ENCODE data around the gene OR4X2. TPM values are rescaled to one million over a fixed set of nuclear protein-coding genes. Genes with fewer than 3 reads are reported as not detected.

The OR4X2 gene
- not detected for polyA plus RNA-seq (2013, experiment 1 of 2)
- polyA plus RNA-seq (2013, experiment 2 of 2), result not detected

GRCh38 chr11:48244804-48245203, at the start of gene OR4X2:
TSS of gene OR4X2 (plus strand) at chr11:48245104. CDS start at chr11:48245104, 0 bp downstream.
- Histone ChIP-seq H3K9ac (ENCODE audit: low read length) (no peak within 1 kb of the TSS), H4K91ac (ENCODE audit: low read length) (no peak within 1 kb of the TSS), H2BK5ac (ENCODE audit: low read depth, low read length, poor library complexity, severe bottlenecking) (no peak within 1 kb of the TSS), H3K4me2 (ENCODE audit: low read length, poor library complexity, severe bottlenecking) (no peak within 1 kb of the TSS), H3K4ac (ENCODE audit: low read depth in 1 of 2, low read length in 2 of 2) (no peak within 1 kb of the TSS), H3K23ac (ENCODE audit: low read length in 2 of 2) (no peak within 1 kb of the TSS), H3K18ac (ENCODE audit: low read depth in 1 of 2, low read length in 2 of 2) (no peak within 1 kb of the TSS), H2AK5ac (ENCODE audit: low read length, severe bottlenecking) (no peak within 1 kb of the TSS), H3K14ac (ENCODE audit: low read length in 2 of 2) (no peak within 1 kb of the TSS), H3K36me3 (ENCODE audit: control insufficient read depth in 1 of 2, insufficient read depth in 2 of 2, low read depth in 1 of 2, low read length in 2 of 2) (no peaks in the 10 kb centered on the region), H3K4me1 (ENCODE audit: control insufficient read depth, insufficient read depth, low read depth, low read length) (no peaks in the 10 kb centered on the region), H3K4me3 (ENCODE audit: insufficient read depth in 1 of 2, low read depth in 1 of 2, low read length in 2 of 2) (no peak within 1 kb of the TSS), H3K79me1 (replicated peaks; ENCODE audit: low read length, poor library complexity, severe bottlenecking) (no peaks in the 10 kb centered on the region), H3K27me3 (ENCODE audit: control insufficient read depth in 1 of 2, insufficient read depth in 1 of 2, low read length in 2 of 2) (no peaks in the 10 kb centered on the region), H2BK120ac (ENCODE audit: low read depth, low read length) (no peak within 1 kb of the TSS), H2BK15ac (ENCODE audit: low read depth, poor library complexity, severe bottlenecking) (no peak within 1 kb of the TSS), H2BK12ac (ENCODE audit: low read length in 2 of 2) (no peak within 1 kb of the TSS), H2AFZ (ENCODE audit: low read depth, low read length) (no peak within 1 kb of the TSS), H3K27ac (ENCODE audit: low read length, poor library complexity, severe bottlenecking) (no peak within 1 kb of the TSS), H4K8ac (ENCODE audit: low read length) (no peak within 1 kb of the TSS), H3K9me3 (ENCODE audit: control insufficient read depth, low read length) (peaks cover 12% of the 10 kb centered on the region)
- no peak for DNase-seq

GRCh38 chr11:48207881-48208280, 37.0 kb upstream of the OR4X2 start:
- H3K79me1 ChIP-seq (replicated peaks; ENCODE audit: low read length, poor library complexity, severe bottlenecking), result no peaks in the 10 kb centered on the region
- no peak overlapping the region for H3K4me3 ChIP-seq (ENCODE audit: insufficient read depth in 1 of 2, low read depth in 1 of 2, low read length in 2 of 2)
- H3K23ac ChIP-seq (ENCODE audit: low read length in 2 of 2), result no peak overlapping the region
- no peak overlapping the region for H3K18ac ChIP-seq (ENCODE audit: low read depth in 1 of 2, low read length in 2 of 2)
- no peak overlapping the region for H2BK12ac ChIP-seq (ENCODE audit: low read length in 2 of 2)
- H3K4ac ChIP-seq (ENCODE audit: low read depth in 1 of 2, low read length in 2 of 2), result no peak overlapping the region
- H2BK5ac ChIP-seq (ENCODE audit: low read depth, low read length, poor library complexity, severe bottlenecking), result no peak overlapping the region
- H3K9me3 ChIP-seq (ENCODE audit: control insufficient read depth, low read length), result no peaks in the 10 kb centered on the region
- H2BK120ac ChIP-seq (ENCODE audit: low read depth, low read length), result no peak overlapping the region
- 87% methylated on average over 2 of the region's 2 CpGs for WGBS
- no peaks in the 10 kb centered on the region for H3K36me3 ChIP-seq (ENCODE audit: control insufficient read depth in 1 of 2, insufficient read depth in 2 of 2, low read depth in 1 of 2, low read length in 2 of 2)
- no peak overlapping the region for H3K4me2 ChIP-seq (ENCODE audit: low read length, poor library complexity, severe bottlenecking)
- H2AK5ac ChIP-seq (ENCODE audit: low read length, severe bottlenecking), result no peak overlapping the region
- H2BK15ac ChIP-seq (ENCODE audit: low read depth, poor library complexity, severe bottlenecking), result no peak overlapping the region
- no peak overlapping the region for H2AFZ ChIP-seq (ENCODE audit: low read depth, low read length)
- H3K4me1 ChIP-seq (ENCODE audit: control insufficient read depth, insufficient read depth, low read depth, low read length), result no peaks in the 10 kb centered on the region
- H4K8ac ChIP-seq (ENCODE audit: low read length), result no peak overlapping the region
- H4K91ac ChIP-seq (ENCODE audit: low read length), result no peak overlapping the region
- H3K27me3 ChIP-seq (ENCODE audit: control insufficient read depth in 1 of 2, insufficient read depth in 1 of 2, low read length in 2 of 2), result no peaks in the 10 kb centered on the region
- H3K14ac ChIP-seq (ENCODE audit: low read length in 2 of 2), result no peak overlapping the region
- DNase-seq, result no peak
- H3K27ac ChIP-seq (ENCODE audit: low read length, poor library complexity, severe bottlenecking), result no peak overlapping the region
- H3K9ac ChIP-seq (ENCODE audit: low read length), result no peak overlapping the region

GRCh38 chr11:48210052-48210451, 34.9 kb upstream of the OR4X2 start:
- Histone ChIP-seq H3K79me1 (replicated peaks; ENCODE audit: low read length, poor library complexity, severe bottlenecking) (no peaks in the 10 kb centered on the region), H3K4ac (ENCODE audit: low read depth in 1 of 2, low read length in 2 of 2) (no peak overlapping the region), H3K14ac (ENCODE audit: low read length in 2 of 2) (no peak overlapping the region), H3K4me3 (ENCODE audit: insufficient read depth in 1 of 2, low read depth in 1 of 2, low read length in 2 of 2) (no peak overlapping the region), H3K4me1 (ENCODE audit: control insufficient read depth, insufficient read depth, low read depth, low read length) (no peaks in the 10 kb centered on the region), H2BK5ac (ENCODE audit: low read depth, low read length, poor library complexity, severe bottlenecking) (no peak overlapping the region), H3K9ac (ENCODE audit: low read length) (no peak overlapping the region), H3K9me3 (ENCODE audit: control insufficient read depth, low read length) (no peaks in the 10 kb centered on the region), H2BK12ac (ENCODE audit: low read length in 2 of 2) (no peak overlapping the region), H3K18ac (ENCODE audit: low read depth in 1 of 2, low read length in 2 of 2) (no peak overlapping the region), H3K27me3 (ENCODE audit: control insufficient read depth in 1 of 2, insufficient read depth in 1 of 2, low read length in 2 of 2) (peaks cover 0 to 4% of the 10 kb centered on the region in 2 experiments), H2AK5ac (ENCODE audit: low read length, severe bottlenecking) (no peak overlapping the region), H4K8ac (ENCODE audit: low read length) (no peak overlapping the region), H3K4me2 (ENCODE audit: low read length, poor library complexity, severe bottlenecking) (no peak overlapping the region), H2BK120ac (ENCODE audit: low read depth, low read length) (no peak overlapping the region), H2AFZ (ENCODE audit: low read depth, low read length) (no peak overlapping the region), H3K27ac (ENCODE audit: low read length, poor library complexity, severe bottlenecking) (no peak overlapping the region), H4K91ac (ENCODE audit: low read length) (no peak overlapping the region), H2BK15ac (ENCODE audit: low read depth, poor library complexity, severe bottlenecking) (no peak overlapping the region), H3K23ac (ENCODE audit: low read length in 2 of 2) (no peak overlapping the region), H3K36me3 (ENCODE audit: control insufficient read depth in 1 of 2, insufficient read depth in 2 of 2, low read depth in 1 of 2, low read length in 2 of 2) (no peaks in the 10 kb centered on the region)
- WGBS, result 53% methylated on average over 4 of the region's 7 CpGs
- DNase-seq, result no peak

GRCh38 chr11:48216510-48216909, 28.4 kb upstream of the OR4X2 start, which contains the start of gene OR4B1:
TSS of gene OR4B1 (plus strand) at chr11:48216810. CDS start at chr11:48216810, 0 bp downstream.
- Histone ChIP-seq H3K27me3 (ENCODE audit: control insufficient read depth in 1 of 2, insufficient read depth in 1 of 2, low read length in 2 of 2) (peaks cover 0 to 7% of the 10 kb centered on the region in 2 experiments), H4K8ac (ENCODE audit: low read length) (no peak within 1 kb of the TSS), H3K36me3 (ENCODE audit: control insufficient read depth in 1 of 2, insufficient read depth in 2 of 2, low read depth in 1 of 2, low read length in 2 of 2) (no peaks in the 10 kb centered on the region), H4K91ac (ENCODE audit: low read length) (no peak within 1 kb of the TSS), H2BK15ac (ENCODE audit: low read depth, poor library complexity, severe bottlenecking) (no peak within 1 kb of the TSS), H3K4me3 (ENCODE audit: insufficient read depth in 1 of 2, low read depth in 1 of 2, low read length in 2 of 2) (no peak within 1 kb of the TSS), H3K4me1 (ENCODE audit: control insufficient read depth, insufficient read depth, low read depth, low read length) (no peaks in the 10 kb centered on the region), H3K79me1 (replicated peaks; ENCODE audit: low read length, poor library complexity, severe bottlenecking) (no peaks in the 10 kb centered on the region), H2AK5ac (ENCODE audit: low read length, severe bottlenecking) (no peak within 1 kb of the TSS), H3K4ac (ENCODE audit: low read depth in 1 of 2, low read length in 2 of 2) (no peak within 1 kb of the TSS), H3K9me3 (ENCODE audit: control insufficient read depth, low read length) (no peaks in the 10 kb centered on the region), H2BK12ac (ENCODE audit: low read length in 2 of 2) (no peak within 1 kb of the TSS), H2BK120ac (ENCODE audit: low read depth, low read length) (no peak within 1 kb of the TSS), H3K27ac (ENCODE audit: low read length, poor library complexity, severe bottlenecking) (no peak within 1 kb of the TSS), H2AFZ (ENCODE audit: low read depth, low read length) (no peak within 1 kb of the TSS), H3K9ac (ENCODE audit: low read length) (no peak within 1 kb of the TSS), H3K18ac (ENCODE audit: low read depth in 1 of 2, low read length in 2 of 2) (no peak within 1 kb of the TSS), H3K14ac (ENCODE audit: low read length in 2 of 2) (no peak within 1 kb of the TSS), H3K23ac (ENCODE audit: low read length in 2 of 2) (no peak within 1 kb of the TSS), H3K4me2 (ENCODE audit: low read length, poor library complexity, severe bottlenecking) (no peak within 1 kb of the TSS), H2BK5ac (ENCODE audit: low read depth, low read length, poor library complexity, severe bottlenecking) (no peak within 1 kb of the TSS)
- WGBS, result 62% methylated on average over 2 of the region's 2 CpGs
- DNase-seq, result no peak

All from mesenchymal stem cell (in vitro differentiated cells and primary cell).